NCI-H524 treated with DMSO at 0.1 percent for 48 hours (cell line): ENCODE measurements around the gene KCNJ4.
A peak's percentile ranks its signal among the peaks of the same experiment; 100 is the strongest.

ENCODE experiments used
- DNase-seq: peaks from one replicate; lab custom pipeline; 2025; lab: John Stamatoyannopoulos, UW

The KCNJ4 gene

GRCh38 chr22:38431266-38432010 is 23.6 kb downstream of the KCNJ4 start:
- no peak for DNase-seq

GRCh38 chr22:38429499-38430068 is 25.4 kb downstream of the KCNJ4 start:
- DNase-seq = peak; percentile 65

- no peak for DNase-seq
Measured at GRCh38 chr22:38428714-38429113, 26.3 kb downstream of the KCNJ4 start.

GRCh38 chr22:38427940-38428339 is 27.1 kb downstream of the KCNJ4 start:
- DNase-seq = no peak

DNA sequence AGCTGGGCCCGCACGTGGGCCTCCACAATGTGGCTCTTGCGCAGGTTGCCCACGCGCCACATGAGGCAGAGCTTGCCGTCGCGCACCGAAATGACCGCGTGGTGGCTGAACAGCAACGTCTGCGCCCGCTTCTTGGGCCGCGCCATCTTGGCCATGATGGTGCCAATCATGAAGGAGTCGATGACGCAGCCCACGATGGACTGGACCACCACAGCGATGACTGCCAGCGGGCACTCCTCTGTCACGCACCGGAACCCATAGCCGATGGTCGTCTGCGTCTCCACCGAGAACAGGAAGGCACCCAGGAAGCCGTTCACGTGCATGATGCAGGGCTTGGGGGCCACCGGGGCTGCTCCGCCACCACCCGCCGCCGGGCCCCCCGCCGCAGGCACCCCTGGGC is 27.5 kb downstream of the KCNJ4 start:
- no peak for DNase-seq

DNA sequence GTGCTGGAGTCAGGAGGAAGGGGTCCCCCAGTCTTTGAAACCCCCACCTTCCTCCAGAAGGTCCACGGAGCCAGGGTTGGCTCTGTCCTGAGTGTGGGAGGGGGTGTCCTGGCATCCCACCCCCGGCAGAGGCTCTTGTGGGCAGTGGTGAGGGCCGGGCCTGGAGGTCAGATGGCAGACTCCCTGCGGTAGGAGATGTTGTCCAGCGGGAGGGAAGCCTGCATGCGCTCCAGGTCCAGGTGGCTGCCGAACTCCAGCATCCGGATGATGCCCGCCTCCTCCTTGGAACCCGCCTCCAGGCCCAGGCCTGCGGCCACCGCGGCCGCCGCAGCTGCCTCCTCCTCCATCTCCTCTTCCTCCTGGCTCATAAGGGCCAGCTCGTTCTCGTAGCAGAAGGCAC is 28.4 kb downstream of the KCNJ4 start:
- DNase-seq = no peak

DNA sequence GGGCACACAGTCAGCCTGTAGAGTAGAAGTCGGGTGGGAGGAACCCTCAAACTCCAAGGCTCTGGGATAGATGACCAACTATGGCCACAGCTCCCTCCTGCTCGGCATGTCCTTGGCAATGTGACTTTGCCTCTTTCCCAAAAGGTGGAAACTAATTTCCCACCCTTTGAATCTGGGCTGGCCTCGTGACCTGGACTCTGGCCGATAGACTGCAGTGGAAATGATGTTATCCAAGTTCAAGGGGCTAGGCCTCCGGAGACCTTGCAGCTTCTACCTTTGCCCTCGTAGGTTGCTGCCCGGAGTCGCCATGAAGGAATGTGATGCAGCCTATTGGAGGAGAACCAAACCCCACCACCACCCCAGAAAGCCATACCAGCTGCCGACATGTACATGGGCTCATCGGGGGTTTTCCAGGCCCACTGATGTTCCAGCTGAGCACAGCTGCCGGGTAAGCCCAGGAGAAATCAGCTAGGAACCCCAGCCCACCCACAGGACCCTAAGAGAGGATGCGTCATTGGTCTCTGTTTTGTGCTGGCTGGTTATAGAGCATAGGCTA is 30.4 kb downstream of the KCNJ4 start:
- no peak for DNase-seq

- DNase-seq = no peak
Measured at GRCh38 chr22:38423512-38424503, 31.2 kb downstream of the KCNJ4 start.

DNA sequence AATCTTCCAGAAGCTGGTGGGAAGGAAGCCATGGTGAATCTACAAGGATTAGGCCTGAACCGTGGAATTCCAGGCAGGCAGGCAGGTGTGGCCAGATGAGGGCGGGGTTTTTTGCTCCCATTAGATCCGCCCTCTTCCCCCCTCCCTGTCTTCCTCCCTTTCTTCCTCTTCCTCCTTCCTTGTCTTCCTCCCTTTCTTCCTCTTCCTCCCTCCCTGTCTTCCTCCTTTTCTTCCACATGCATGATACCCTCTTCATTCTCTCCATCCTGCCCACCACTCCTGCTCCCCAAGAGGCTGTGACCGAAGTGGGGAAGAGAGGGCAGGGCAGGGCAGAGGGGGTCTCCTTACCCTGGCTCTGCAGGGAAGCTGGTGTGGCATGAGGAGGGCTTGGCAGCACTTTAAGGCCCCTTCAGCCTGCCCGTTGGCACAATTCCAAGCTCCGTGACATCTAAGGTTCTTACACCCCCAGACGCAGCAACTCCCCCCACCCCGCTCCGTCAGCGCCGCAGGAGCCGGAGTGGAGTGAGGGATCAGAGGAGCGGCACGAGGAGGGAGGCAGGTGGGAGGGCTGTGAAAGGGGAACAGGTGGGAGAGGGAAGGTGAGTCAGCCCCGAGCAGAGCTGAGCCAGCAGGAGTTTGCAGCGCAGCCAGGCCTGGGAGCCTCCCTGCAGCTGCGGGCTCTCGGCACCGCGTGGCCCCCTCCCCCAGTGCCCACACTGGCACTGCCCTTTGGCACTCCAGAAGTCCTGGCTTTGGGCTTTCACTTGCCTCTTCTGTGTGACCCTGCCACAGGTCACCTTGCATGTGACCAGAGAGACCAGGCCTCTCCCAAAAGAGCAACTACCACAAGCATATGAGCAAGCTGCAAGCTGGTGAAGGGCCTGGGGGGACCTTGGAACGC is 32.1 kb downstream of the KCNJ4 start:
- DNase-seq = no peak

DNA sequence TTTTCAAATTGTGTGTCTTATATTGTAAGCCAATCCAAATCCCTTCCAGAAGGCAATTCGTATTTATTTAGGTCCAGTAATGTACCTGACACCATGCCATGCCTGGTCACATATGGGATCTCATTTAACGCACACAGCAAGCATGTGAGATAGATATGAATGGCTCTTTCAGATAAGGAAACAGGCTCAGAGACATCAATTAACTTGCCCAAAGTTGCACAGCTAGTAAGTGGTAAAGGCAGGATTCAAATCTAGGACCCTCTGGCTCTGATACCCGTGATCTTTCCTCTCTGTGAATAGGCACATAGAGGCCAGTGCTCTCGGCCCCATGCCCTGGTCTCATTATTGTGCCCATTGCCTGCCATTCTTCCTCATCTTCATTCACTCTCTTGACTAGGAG is 34.3 kb downstream of the KCNJ4 start:
- no peak for DNase-seq

DNA sequence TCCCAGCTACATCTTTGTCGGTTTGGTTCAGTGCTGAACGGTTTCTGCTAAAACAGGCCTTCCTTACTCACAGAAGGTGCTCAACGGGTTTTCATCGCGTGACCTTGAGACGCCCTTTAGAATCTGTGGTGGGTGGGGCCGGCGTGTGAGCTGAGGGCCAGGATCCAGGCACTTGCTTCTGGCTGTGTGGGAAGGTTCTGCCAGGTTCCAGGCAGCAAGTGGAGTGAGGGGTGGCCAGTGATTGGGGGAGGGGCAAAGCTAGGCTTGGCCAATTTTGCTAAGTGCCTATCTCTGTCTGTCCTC is 35.2 kb downstream of the KCNJ4 start:
- DNase-seq = no peak

DNA sequence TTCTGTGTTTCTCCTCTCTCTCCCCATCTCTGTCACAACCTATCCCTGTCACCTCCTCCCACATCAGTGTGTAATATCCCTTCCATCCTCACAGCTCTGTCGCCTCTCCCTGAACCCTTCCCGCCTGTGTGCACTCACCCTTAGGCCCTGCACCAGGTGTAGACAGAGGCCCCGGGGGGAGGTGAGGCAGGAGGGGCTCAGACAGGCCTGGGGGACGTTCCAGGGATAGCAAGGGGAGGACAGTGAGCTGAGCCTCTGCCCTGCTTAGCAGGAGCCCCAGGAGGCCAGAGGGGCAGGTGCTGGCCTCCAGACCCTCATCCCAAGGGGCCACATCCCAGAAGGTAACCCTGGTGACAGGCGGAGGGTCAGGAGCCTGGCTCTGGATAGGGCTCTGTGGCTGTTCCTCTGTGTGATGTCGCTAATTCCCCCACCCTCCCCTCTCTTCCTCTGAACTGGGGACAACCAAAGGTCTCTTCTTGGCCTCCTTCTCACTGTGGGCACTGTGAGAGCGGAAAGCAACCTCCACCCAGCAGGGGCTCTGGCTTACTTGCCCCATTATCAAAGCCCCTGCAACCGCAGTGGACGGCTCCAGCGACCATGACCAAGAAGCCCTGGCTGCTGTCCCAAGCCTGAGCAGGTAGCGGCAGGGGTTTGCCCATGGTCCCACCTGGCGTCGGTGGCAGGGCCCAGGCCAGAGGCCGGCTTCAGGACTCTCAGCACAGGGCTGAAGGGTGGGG is 35.7 kb downstream of the KCNJ4 start:
- no peak for DNase-seq

DNA sequence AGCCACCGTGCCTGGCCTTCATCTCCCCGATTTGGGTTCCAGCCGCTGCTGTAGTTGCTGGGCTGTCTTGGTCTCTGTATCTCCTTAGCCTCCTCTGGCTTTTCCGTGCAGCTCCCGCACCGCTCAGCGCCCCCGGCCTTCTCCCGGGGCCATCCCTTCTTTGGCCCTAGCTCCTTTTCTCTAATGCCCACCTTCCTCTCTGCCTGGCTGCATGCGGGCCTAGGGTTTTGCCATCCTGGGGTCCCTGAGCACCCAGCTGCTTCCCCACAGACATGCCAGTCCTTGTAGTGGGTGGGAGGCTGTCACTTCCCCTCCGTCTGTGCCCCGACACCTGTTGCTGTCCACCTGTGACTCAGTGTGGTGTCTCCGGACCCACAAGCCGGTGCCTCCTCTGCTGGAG is 36.4 kb downstream of the KCNJ4 start:
- DNase-seq = no peak

DNA sequence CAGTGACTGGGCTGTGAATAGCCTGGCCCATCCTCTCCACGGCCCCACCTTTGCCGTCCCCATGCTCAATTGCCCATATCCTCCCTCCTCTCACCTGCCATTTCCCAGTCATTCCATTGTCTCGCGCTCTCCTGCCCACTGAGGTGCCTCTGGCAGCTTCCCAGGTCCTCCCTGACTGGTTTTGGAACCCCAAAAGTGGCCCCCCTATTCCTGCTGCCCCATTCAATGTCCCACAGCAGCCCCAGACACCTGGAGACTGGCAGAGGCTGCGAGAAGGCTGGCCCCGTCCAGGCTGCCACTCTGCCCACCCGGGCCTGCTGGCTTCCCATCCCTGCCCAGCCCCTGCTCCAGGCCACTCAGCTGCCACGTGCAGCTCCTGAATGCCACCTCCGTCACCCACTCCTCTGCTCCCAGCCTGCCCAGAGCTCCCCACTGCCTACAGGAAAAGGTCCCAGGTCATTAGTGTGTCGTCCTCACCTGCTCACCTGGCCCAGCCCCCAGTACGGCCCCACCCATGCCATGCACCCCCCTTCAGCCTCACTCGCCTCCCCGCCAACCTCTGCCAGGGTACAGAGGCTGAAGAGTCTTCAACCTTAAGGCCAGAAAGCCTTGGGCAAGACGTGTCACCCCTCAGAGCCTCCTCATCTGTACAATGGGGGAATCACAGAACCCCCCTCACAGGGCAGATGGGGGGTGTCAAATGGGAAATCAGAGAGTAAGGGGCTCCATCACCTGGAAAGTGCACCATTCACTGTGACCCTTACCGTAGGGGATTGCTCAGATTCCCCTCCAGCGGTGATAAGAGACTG is 37.5 kb downstream of the KCNJ4 start:
- DNase-seq = no peak

- no peak for DNase-seq
Measured at GRCh38 chr22:38416621-38417251, 38.3 kb downstream of the KCNJ4 start.

DNA sequence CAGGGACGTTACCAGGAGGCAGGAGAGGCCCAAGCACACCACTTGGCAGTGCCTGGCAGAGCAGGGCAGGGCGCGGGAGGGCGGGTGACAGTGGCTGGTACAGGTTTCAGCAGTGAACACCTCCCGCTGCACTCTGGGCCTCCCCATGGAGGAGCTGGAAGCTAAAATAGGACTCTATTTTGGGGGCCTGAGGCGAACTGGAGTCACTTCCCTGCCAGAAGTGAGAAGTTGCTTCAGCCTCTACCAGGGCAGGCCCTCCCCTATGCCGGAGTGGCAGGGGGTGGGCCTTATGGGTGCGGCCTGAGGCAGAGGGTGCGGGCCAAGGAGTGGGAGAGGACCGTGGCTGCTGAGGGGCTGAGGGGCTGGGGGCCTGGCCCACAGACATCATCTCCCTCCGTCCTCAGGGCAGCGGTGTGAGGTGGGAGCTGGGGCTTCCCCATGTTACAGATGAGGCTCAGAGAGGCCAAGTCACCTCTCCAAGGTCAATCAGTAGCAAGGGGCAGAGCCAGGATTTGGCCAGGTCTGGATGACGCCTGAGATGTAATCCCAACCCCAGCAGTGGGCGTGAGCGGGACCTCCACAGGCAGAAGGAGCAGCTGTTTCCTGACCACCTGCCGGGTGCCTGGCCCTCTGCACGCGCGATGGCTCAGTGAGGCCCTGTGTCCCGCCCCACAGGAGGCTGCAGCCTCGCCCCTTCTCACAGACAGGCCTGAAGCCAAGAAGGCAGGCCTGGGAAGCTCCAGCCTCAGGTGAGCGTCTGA is 39.3 kb downstream of the KCNJ4 start:
- DNase-seq = peak; percentile 51

GRCh38 chr22:38415046-38415445 is 40.0 kb downstream of the KCNJ4 start:
- no peak for DNase-seq

GRCh38 chr22:38414009-38414395 is 41.0 kb downstream of the KCNJ4 start:
- DNase-seq = no peak
